A673 (cell line): Measurements from ENCODE around the gene PKN1. TPM values are rescaled to one million over a fixed set of nuclear protein-coding genes. Genes with fewer than 3 reads are reported as not detected.

Experiments used
- BruUV-seq: library from RNA; stranded (reverse); fragments of 400-500 nt; replicated peaks from 2 replicates; lab custom pipeline; 2021; lab: Mats Ljungman, UMichigan
- CTCF ChIA-PET: fragments of 300-600 bp; sonication (Branson Sonifier 250); formaldehyde crosslinking; loops from one replicate; lab custom pipeline; 2022; ENCODE audit warnings: antibody characterized with exemption; lab: Charles Lee
- POLR2A ChIA-PET: fragments of 300-600 bp; sonication (Branson Sonifier 250); formaldehyde crosslinking; loops from one replicate; lab custom pipeline; 2022; ENCODE audit warnings: antibody characterized with exemption; ENCODE audit not compliant: low non-redundant PET; lab: Charles Lee
- DNase-seq: peaks from one replicate; pipeline ENCODE4 v3.0.0-alpha.2; 2015; ENCODE audit warnings: low spot score
- H3K27ac ChIP-seq: fragments of 200-600 bp; sonication (generic); 2 replicates; pipeline ENCODE4 v1.5.1; 2016; ENCODE audit warnings: mixed run types, low read depth, mild to moderate bottlenecking, mixed read lengths, antibody characterized with exemption, low read length; ENCODE audit not compliant: poor library complexity, severe bottlenecking
- H3K27me3 ChIP-seq: fragments of 200-600 bp; sonication (generic); replicated peaks from 2 replicates; pipeline ENCODE4 v1.6.1; 2017; ENCODE audit warnings: mixed run types, low read depth, mild to moderate bottlenecking, mixed read lengths, antibody characterized with exemption, low read length; ENCODE audit not compliant: insufficient read depth, poor library complexity
- H3K36me3 ChIP-seq: fragments of 200-600 bp; sonication (generic); 2 replicates; pipeline ENCODE4 v1.6.1; 2016; ENCODE audit warnings: mixed run types, mild to moderate bottlenecking, mixed read lengths, antibody characterized with exemption, low read length; ENCODE audit not compliant: insufficient read depth, poor library complexity, severe bottlenecking
- H3K4me1 ChIP-seq: fragments of 200-600 bp; sonication (generic); 2 replicates; pipeline ENCODE4 v1.6.1; 2017; ENCODE audit warnings: mixed run types, mild to moderate bottlenecking, mixed read lengths, antibody characterized with exemption, low read length; ENCODE audit not compliant: insufficient read depth, poor library complexity, severe bottlenecking
- H3K4me3 ChIP-seq: fragments of 200-600 bp; sonication (generic); 2 replicates; pipeline ENCODE4 v1.5.1; 2016; ENCODE audit warnings: low read depth, mixed run types, mild to moderate bottlenecking, mixed read lengths, low read length; ENCODE audit not compliant: poor library complexity, severe bottlenecking
- H3K9me3 ChIP-seq: fragments of 200-600 bp; sonication (generic); 2 replicates; pipeline ENCODE4 v1.6.1; 2016; ENCODE audit warnings: mixed run types, low read depth, mild to moderate bottlenecking, mixed read lengths, antibody characterized with exemption, low read length; ENCODE audit not compliant: poor library complexity, severe bottlenecking
- EZH2 ChIP-seq: fragments of 200-600 bp; sonication (generic); IDR thresholded peaks from 2 replicates; pipeline ENCODE4 v1.6.1; 2017; ENCODE audit warnings: borderline replicate concordance, low read depth, mild to moderate bottlenecking, mixed read lengths, antibody characterized with exemption, low read length; ENCODE audit not compliant: poor library complexity, severe bottlenecking
- intact Hi-C: fragments of 100-400 bp; cut with micrococcal nuclease; formaldehyde crosslinking; loops from one replicate; pipeline ENCODE4 v1.10.0; 2022; ENCODE audit not compliant: unreplicated experiment
- total RNA-seq: library from RNA; stranded (reverse); gene quantifications from 2 replicates; pipeline ENCODE4 v1.2.3, GENCODE V29; 2021
- TF ChIP-seq, protein P1 (sequence below): fragments of 300-800, 200-600 bp; sonication (generic); conservative IDR thresholded peaks from 2 replicates; pipeline ENCODE4 v1.5.1; 2017; ENCODE audit warnings: low read depth, mild to moderate bottlenecking, antibody characterized with exemption, low read length, moderate library complexity, mixed read lengths

The PKN1 gene
- total RNA-seq, 1 experiment from 2014 or later, result 91.4 TPM

DNA sequence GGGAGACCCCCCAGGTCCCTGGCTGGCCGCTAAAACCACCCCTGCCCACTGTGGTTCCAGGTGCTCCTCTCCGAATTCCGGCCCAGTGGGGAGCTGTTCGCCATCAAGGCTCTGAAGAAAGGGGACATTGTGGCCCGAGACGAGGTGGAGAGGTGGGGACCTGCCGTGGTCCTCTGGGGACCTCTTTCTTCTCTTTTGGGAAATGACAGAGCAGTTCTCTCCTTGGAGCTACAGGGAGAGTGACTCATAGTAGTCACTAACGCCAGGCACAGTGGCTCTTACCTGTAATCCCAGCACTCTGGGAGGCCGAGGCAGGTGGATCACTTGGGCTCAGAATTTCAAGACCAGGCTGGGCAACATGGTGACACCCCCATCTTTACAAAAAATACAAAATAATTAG, 34.7 kb downstream of the PKN1 start:
- Histone ChIP-seq H3K36me3 (peaks cover 14% of the 10 kb centered on the region), H3K9me3 (no peaks in the 10 kb centered on the region), H3K4me1 (peaks cover 5% of the 10 kb centered on the region), H3K27me3 (no peaks in the 10 kb centered on the region), H3K27ac (no peak overlapping the region), H3K4me3 (no peak overlapping the region)
- ChIA-PET CTCF (interaction anchor here (0.5 to 0.9 kb wide), 2 partner anchors 12 to 106 kb away, joined by 3 read pairs; no protein-coding TSS in a partner anchor), POLR2A (no interaction called here)
- no peak for TF ChIP-seq EZH2
- TF ChIP-seq, protein P1, sequence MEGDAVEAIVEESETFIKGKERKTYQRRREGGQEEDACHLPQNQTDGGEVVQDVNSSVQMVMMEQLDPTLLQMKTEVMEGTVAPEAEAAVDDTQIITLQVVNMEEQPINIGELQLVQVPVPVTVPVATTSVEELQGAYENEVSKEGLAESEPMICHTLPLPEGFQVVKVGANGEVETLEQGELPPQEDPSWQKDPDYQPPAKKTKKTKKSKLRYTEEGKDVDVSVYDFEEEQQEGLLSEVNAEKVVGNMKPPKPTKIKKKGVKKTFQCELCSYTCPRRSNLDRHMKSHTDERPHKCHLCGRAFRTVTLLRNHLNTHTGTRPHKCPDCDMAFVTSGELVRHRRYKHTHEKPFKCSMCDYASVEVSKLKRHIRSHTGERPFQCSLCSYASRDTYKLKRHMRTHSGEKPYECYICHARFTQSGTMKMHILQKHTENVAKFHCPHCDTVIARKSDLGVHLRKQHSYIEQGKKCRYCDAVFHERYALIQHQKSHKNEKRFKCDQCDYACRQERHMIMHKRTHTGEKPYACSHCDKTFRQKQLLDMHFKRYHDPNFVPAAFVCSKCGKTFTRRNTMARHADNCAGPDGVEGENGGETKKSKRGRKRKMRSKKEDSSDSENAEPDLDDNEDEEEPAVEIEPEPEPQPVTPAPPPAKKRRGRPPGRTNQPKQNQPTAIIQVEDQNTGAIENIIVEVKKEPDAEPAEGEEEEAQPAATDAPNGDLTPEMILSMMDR, result no peak
- no peak for DNase-seq
- BruUV-seq, result no TSS peak
- intact Hi-C loops, result no loop called here

DNA sequence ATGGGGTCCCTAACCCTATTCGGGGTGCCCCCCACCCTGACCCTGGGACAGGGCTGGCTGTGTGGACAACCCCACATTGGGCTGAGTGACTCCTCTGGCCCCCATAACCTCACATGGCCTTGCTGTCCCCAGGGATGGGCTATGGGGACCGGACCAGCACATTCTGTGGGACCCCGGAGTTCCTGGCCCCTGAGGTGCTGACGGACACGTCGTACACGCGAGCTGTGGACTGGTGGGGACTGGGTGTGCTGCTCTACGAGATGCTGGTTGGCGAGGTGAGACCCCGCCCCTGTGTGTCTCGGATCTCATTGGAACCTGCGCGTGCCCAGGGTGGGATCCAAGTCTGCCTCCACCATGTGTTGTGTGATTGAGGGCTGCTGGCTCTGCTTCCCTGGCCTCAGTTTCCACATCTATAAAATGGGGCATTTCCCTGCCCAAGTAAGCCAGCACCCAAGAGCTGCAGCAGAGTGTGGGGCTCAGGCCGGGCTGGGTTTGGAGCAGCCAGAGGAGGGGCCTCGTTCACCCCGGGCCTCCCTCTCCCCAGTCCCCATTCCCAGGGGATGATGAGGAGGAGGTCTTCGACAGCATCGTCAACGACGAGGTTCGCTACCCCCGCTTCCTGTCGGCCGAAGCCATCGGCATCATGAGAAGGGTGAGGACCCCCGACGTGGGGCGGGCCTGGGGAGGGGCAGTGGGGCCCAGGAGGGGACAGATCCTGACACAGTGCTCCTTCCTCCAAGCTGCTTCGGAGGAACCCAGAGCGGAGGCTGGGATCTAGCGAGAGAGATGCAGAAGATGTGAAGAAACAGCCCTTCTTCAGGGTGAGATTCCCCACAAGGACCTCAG, 37.1 kb downstream of the PKN1 start:
- no peaks in the 10 kb centered on the region for H3K27me3 ChIP-seq
- no peak overlapping the region for H3K4me3 ChIP-seq
- DNase-seq, result no peak
- TF ChIP-seq, protein P1, result no peak
- no peak for TF ChIP-seq EZH2
- intact Hi-C loops, result no loop called here
- BruUV-seq, result no TSS peak
- peaks cover 7% of the 10 kb centered on the region for H3K4me1 ChIP-seq
- no peak overlapping the region for H3K27ac ChIP-seq
- H3K36me3 ChIP-seq, result peaks cover 10% of the 10 kb centered on the region
- H3K9me3 ChIP-seq, result no peaks in the 10 kb centered on the region
- ChIA-PET POLR2A (no interaction called here), CTCF (no interaction called here)

DNA sequence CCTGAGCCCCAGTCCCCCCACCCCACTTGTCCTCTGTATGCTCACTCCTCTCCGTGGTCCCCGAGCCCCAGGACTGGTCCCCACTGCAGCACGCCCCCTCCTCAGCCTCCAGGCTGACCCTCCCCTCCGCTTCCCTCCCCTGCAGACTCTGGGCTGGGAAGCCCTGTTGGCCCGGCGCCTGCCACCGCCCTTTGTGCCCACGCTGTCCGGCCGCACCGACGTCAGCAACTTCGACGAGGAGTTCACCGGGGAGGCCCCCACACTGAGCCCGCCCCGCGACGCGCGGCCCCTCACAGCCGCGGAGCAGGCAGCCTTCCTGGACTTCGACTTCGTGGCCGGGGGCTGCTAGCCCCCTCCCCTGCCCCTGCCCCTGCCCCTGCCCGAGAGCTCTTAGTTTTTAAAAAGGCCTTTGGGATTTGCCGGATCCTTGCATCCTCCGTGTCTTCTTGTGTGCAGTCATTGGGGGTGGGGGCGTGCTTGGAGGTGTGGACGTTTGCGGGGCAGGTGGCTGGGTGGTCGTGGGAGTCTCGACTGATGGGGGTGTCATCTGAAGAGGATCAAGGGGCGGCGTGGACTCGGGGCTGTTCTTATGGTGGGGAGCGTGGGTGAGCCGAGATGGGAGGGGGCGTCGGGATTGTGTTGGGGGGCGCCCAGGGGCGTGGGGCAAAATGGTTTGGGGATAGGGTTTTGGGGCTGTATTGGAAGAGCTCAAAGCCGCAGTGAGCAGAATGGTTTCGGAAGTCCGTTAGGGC, 38.5 kb downstream of the PKN1 start:
- no peaks in the 10 kb centered on the region for H3K27me3 ChIP-seq
- no peak for TF ChIP-seq EZH2
- no peak for DNase-seq
- POLR2A ChIA-PET, result no interaction called here
- BruUV-seq, result no TSS peak
- CTCF ChIA-PET, result interaction anchor here (0.5 to 1.4 kb wide), 7 partner anchors 9 to 335 kb away, joined by 3 to 11 read pairs (median 4); partner anchors contain the start of gene ASF1B
- no peaks in the 10 kb centered on the region for H3K9me3 ChIP-seq
- intact Hi-C loops, result no loop called here
- no peak overlapping the region for H3K4me3 ChIP-seq
- peaks cover 10% of the 10 kb centered on the region for H3K36me3 ChIP-seq
- no peak overlapping the region for H3K27ac ChIP-seq
- H3K4me1 ChIP-seq, result peaks cover 20% of the 10 kb centered on the region
